Activated naive CD4-positive, alpha-beta T cell treated with anti-CD3 and anti-CD28 coated beads, Interleukin-2, amount 50 U/mL, for 24 hours (primary cell): ENCODE measurements around the gene STN1.

ENCODE experiments used
- H3K27ac Mint-ChIP-seq: one replicate; pipeline ENCODE4 v1.8.0; 2021; ENCODE audit warnings: mild to moderate bottlenecking, mixed read lengths
- H3K27me3 Mint-ChIP-seq: one replicate; pipeline ENCODE4 v1.8.0; 2021; ENCODE audit warnings: mixed read lengths
- H3K36me3 Mint-ChIP-seq: one replicate; pipeline ENCODE4 v1.8.0; 2021; ENCODE audit warnings: mixed read lengths
- H3K4me1 Mint-ChIP-seq: one replicate; pipeline ENCODE4 v1.8.0; 2021; ENCODE audit warnings: mixed read lengths
- H3K4me3 Mint-ChIP-seq: one replicate; pipeline ENCODE4 v1.8.0; 2021; ENCODE audit warnings: mild to moderate bottlenecking, mixed read lengths
- H3K9me3 Mint-ChIP-seq: one replicate; pipeline ENCODE4 v1.8.0; 2021; ENCODE audit warnings: mixed read lengths

STN1 gene, protein sequence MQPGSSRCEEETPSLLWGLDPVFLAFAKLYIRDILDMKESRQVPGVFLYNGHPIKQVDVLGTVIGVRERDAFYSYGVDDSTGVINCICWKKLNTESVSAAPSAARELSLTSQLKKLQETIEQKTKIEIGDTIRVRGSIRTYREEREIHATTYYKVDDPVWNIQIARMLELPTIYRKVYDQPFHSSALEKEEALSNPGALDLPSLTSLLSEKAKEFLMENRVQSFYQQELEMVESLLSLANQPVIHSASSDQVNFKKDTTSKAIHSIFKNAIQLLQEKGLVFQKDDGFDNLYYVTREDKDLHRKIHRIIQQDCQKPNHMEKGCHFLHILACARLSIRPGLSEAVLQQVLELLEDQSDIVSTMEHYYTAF

DNA sequence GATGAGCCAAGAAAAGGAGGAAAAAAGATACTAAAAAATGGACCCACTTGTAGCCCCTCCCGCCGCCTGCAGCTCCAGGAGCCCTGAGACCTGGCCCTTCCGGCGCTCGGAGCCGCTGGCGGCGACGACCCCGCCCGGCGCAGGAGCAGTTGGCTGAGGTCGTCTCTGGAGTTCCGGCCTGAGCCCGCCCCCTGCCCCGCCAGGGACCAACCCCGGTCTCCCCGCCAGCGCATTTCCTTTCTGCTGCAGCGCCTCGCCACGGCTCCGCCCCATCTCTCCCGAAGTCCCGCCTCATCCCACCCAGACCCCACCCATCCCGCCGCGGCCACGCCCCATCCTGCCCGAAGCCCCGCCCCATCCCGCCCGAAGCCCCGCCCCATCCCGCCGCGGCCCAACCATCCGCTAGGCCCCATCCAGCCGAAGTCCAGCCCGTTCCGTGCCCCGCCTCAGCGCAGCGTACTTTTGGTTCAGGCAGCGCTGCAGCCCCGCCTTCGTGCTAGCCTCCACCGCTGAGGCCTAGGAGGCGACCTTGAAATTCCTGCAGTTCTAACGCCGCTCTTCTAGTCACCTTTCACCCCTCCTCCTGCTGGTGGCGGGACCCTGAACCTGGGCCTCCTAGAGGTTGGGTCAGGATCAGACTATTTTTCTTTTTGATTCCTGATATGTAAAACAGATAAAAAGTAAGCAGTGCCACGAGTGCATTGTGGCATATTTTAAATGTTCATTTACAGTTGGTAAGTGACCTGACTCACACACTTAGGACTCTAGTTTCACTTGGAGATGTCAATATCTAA is at the start of gene STN1:
STN1 (minus strand) TSS at position 132 of the 794 bp plus-strand sequence. CDS start 590 bp downstream, outside the sequence.
- Mint-ChIP-seq H3K36me3 (peaks cover 11% of the 10 kb centered on the region), H3K27me3 (no peaks in the 10 kb centered on the region), H3K9me3 (peaks cover 2% of the 10 kb centered on the region), H3K4me3 (peak within 1 kb of the TSS; percentile 96), H3K4me1 (peaks cover 36% of the 10 kb centered on the region), H3K27ac (peak within 1 kb of the TSS; percentile 96)

DNA sequence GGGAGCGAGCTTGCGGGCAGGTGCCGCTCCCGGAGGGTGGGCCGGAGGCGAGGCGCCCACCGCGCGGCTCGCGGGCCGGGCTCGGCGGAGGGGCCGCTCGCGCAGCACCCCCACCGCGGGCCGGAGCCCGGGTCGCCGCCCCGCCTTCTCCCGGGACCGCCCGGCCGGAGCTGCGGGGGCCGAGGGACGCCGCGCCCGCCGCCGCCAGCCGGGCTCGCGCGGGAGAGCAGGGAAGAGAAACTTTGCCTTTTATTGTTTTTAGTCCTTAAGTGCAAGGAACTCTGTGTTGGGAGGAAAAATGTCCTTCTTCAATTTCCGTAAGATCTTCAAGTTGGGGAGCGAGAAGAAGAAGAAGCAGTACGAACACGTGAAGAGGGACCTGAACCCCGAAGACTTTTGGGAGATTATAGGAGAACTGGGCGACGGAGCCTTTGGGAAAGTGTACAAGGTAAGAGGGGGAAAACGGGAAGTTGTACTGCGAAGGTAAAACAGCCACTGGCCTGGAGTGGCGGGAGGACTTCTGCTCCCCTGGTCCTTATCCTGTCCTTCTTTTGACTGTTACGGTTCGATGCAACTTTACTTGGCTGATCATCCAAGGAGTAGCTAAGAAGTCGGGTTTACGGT is 49.6 kb upstream of the STN1 start:
- Mint-ChIP-seq H3K36me3 (no peaks in the 10 kb centered on the region), H3K9me3 (no peaks in the 10 kb centered on the region), H3K4me3 (peak overlapping the region; percentile 98), H3K4me1 (peaks cover 50% of the 10 kb centered on the region), H3K27me3 (no peaks in the 10 kb centered on the region), H3K27ac (peak overlapping the region; percentile 93)

DNA sequence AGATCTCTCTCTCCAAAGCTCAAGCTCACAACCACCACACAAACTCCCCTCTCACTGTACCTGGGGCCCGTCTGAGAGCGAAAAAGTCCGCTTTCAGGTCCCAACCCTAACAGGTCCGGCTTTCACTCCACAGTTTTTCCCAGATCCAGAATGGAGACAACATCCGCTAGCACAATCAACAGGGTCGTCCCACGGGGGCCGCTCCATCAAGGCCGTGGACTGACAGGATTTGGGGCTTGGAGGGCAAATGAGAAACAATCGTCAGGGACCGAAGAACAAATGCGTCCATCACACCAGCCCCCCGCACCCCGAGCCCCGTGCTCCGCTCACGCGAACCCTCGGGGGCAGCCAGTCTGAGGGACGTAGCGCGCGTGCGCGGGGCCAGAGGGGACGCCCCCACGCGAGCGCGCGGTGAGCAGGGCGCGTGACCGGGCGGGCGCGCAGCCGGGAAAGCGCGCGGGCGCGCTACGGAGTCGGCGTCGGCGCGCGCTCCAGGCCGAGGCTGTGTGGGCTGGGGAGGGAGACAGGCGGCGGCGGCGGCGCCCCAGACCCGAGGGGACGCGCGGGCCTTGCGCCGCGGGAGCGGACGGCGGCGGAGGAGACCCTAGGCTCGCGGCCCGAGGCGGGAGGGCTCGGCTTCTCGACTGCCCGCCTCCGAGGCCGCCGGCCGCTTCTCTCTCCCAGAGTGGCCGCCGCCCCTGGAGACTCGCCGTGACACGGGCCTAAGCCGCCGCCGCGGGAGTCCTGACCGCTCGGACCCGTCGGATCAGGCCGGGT is 48.9 kb upstream of the STN1 start, which contains the start of gene SLK:
SLK (plus strand) TSS at position 470 of the 777 bp plus-strand sequence. CDS start 606 bp downstream, outside the sequence.
- Mint-ChIP-seq H3K27me3 (no peaks in the 10 kb centered on the region), H3K9me3 (no peaks in the 10 kb centered on the region), H3K27ac (peak within 1 kb of the TSS; percentile 95), H3K36me3 (no peaks in the 10 kb centered on the region), H3K4me3 (peak within 1 kb of the TSS; percentile 98), H3K4me1 (peaks cover 44% of the 10 kb centered on the region)

DNA sequence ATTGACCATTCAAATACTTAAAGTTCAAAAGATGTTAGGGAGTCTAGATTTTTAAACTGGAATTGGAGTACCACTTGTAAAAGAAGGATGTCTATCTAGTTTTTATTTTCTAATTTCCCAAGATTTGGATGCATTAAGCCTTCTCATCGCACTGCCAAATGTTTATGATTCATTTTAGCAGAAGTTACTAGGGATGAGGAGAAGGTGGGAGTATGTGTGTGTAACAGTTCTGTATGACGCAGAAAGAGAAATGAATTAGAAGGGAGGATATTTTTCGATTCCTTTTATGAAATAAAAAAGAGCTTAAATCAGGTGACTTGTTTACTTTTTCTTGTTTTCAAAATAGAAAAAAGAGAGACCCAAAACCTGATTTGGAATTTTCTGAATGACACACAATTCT is 42.1 kb upstream of the STN1 start:
- Mint-ChIP-seq H3K27ac (no peak overlapping the region), H3K4me1 (no peaks in the 10 kb centered on the region), H3K9me3 (no peaks in the 10 kb centered on the region), H3K36me3 (no peaks in the 10 kb centered on the region), H3K4me3 (no peak overlapping the region), H3K27me3 (no peaks in the 10 kb centered on the region)

DNA sequence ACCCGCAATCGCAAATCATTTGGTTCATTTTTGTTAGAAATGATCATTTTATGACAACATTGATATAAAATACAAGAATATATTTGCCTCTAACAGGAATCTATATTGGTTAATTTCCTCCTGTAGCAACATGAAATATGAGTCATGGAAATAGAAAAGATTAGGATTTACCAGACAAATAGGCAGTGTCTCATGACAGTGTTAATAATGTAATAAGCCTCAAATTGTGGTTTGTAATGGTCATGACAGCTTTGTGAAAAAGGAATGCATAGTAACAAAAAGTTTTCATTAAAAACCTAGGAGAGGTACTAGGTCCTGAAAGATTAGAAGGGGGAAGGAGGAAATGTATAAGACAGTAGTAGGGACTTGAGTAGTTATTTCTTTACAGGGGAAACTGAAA is 41.0 kb upstream of the STN1 start:
- Mint-ChIP-seq H3K27ac (no peak overlapping the region), H3K36me3 (no peaks in the 10 kb centered on the region), H3K27me3 (no peaks in the 10 kb centered on the region), H3K9me3 (no peaks in the 10 kb centered on the region), H3K4me1 (no peaks in the 10 kb centered on the region), H3K4me3 (no peak overlapping the region)

DNA sequence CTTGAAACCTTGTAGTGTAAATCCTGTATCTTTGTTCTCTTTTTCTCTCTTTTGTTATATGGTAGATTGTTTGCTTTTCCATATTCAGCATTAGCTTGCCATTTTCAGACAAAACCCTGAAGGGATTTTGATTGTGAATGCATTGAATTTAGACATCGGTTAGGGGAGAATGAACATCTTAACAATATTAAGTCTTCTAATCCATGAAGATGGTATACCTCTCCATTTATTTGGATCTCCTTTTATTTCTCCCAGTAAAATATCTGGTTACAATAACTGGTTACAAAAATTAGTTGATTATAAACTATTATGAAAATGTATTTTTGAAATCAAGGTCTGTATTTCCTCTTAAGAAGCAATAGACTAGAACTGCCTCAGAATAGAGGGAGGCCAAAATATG is 36.6 kb upstream of the STN1 start:
- H3K4me1 Mint-ChIP-seq: no peaks in the 10 kb centered on the region
- no peaks in the 10 kb centered on the region for H3K36me3 Mint-ChIP-seq
- no peaks in the 10 kb centered on the region for H3K27me3 Mint-ChIP-seq
- H3K4me3 Mint-ChIP-seq: no peak overlapping the region
- H3K27ac Mint-ChIP-seq: no peak overlapping the region
- H3K9me3 Mint-ChIP-seq: no peaks in the 10 kb centered on the region

DNA sequence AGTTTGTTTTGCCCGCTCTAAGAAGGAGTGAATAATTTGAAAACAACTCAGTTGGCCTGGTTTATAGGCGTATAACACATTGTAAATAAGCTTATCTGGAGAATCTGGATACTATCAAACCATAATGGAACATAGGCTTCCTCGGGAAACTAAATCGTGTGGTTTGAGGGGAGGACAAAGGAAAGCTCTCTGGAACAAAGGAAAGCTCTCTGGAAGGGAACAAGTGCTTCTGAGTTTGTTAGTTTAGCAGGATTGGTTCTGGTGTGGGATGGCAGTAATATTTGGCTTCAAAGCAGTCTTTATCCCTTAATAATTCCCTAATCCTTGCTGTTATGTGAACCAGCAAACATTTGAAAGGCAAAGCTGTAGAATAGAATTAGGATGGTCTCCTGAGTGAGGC is 34.0 kb upstream of the STN1 start:
- H3K4me1 Mint-ChIP-seq: peaks cover 6% of the 10 kb centered on the region
- no peak overlapping the region for H3K4me3 Mint-ChIP-seq
- no peaks in the 10 kb centered on the region for H3K36me3 Mint-ChIP-seq
- H3K27me3 Mint-ChIP-seq: no peaks in the 10 kb centered on the region
- H3K27ac Mint-ChIP-seq: no peak overlapping the region
- H3K9me3 Mint-ChIP-seq: no peaks in the 10 kb centered on the region

DNA sequence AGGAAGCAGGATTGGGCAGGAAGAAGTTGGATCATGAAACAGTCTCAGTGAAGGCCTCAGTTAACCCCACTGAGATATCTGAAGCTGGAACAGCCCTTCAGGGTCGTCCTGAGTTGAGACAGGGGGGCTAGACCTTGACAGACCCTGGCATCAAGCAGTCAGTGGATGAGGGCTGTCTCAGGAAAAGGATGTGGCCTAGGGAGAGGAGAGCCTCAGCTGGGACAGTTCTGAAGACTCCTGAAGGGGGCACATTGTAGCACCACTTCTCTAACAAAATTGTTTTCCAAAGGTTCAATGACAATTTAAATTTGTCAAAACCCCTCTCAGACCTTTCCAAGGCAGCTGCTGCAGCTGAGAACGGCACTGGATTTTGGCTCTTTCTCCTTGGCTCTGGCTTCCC is 33.2 kb upstream of the STN1 start:
- Mint-ChIP-seq H3K4me3 (no peak overlapping the region), H3K36me3 (no peaks in the 10 kb centered on the region), H3K27ac (no peak overlapping the region), H3K4me1 (peaks cover 6% of the 10 kb centered on the region), H3K9me3 (no peaks in the 10 kb centered on the region), H3K27me3 (no peaks in the 10 kb centered on the region)

DNA sequence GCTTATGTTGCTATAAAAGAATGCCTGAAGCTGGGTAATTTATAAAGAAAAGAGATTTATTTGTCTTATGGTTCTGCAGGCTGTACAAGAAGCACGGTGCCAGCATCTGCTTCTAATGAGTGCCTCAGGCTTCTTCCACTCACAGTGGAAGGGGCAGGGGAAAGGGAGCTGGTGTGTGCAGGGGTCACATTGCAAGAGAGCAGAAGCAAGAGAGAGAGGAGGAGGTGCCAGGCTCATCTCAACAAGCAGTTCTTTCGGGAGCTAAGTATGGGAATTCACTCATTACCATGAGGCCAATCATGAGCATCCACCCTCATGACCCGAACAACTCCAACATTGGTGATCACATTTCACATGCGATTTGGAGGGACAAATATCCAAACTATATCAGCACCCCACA is 31.7 kb upstream of the STN1 start:
- Mint-ChIP-seq H3K4me1 (peaks cover 6% of the 10 kb centered on the region), H3K36me3 (no peaks in the 10 kb centered on the region), H3K27me3 (no peaks in the 10 kb centered on the region), H3K4me3 (no peak overlapping the region), H3K9me3 (no peaks in the 10 kb centered on the region), H3K27ac (no peak overlapping the region)

DNA sequence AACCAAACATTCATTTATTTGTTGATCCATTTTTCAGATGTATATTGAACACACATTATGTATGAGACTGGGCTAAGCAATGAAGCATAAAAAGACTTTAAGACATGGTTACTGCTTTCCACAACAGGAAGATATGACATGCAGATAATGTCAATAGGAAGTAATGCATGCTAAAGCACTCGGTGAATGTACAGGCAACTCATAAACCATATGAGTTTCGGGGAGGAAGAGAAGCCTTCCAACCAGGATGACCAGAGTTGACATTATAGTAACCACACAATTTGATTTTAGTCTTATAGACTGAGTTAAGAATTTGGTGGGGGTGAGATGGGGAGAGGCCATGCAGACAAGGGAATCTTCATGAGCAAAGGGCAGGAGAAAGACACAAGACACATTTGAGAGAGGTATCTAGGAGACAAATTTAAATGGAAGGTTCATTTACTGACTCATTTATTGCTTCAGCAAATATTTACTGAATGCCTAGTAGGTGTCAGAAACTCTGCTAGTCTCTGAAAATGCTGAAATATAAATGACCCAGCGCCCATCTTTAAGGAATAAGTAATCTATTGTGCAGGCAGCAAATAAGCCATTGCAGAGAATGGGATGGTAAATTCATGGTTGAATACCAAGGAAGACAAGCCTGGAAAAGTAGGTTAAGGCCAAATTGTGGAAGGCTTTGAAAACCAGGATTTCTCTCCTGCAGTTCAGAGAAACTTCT is 30.0 kb upstream of the STN1 start:
- peaks cover 6% of the 10 kb centered on the region for H3K4me1 Mint-ChIP-seq
- H3K9me3 Mint-ChIP-seq: no peaks in the 10 kb centered on the region
- H3K4me3 Mint-ChIP-seq: no peak overlapping the region
- no peaks in the 10 kb centered on the region for H3K36me3 Mint-ChIP-seq
- no peaks in the 10 kb centered on the region for H3K27me3 Mint-ChIP-seq
- H3K27ac Mint-ChIP-seq: no peak overlapping the region

DNA sequence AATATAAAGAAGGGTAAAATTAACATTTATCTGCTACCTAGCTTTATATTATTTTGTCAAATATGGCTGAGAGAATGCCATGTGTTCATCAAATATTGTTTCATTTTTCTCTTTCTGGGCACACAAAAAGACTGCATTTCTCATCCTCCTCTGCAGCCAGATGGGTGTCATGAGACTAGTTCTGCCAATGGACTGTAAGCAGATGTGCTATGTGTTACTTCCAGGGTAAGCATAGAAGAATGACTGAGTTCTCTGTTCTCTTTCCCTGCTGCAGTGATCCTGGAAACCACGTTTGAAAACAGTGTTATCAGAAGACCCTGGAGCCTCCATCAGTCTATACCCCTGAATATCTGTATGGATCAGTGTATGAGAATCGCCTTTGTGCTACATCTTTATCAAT is 24.9 kb upstream of the STN1 start:
- H3K27ac Mint-ChIP-seq: no peak overlapping the region
- no peaks in the 10 kb centered on the region for H3K9me3 Mint-ChIP-seq
- H3K4me3 Mint-ChIP-seq: no peak overlapping the region
- H3K4me1 Mint-ChIP-seq: peaks cover 3% of the 10 kb centered on the region
- H3K36me3 Mint-ChIP-seq: no peaks in the 10 kb centered on the region
- H3K27me3 Mint-ChIP-seq: no peaks in the 10 kb centered on the region

DNA sequence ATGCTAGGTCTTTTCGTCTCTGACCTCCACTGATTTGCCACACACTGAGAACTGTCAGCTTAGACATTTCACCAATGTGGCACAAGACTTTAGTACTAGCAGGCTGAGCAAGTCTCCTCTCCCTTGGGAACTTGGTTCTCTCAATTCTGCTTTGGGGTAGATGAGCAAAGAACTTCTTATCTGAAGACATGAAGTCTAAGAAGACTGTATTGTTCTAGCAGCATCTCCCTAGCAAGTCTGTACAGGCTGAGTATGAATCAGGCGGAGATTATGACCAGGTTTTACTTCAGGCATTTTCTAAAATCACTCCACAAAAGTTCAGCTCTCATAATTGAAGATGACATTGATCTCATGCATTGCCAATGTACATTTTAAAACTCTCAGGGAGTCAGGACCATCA is 23.8 kb upstream of the STN1 start:
- H3K27ac Mint-ChIP-seq: no peak overlapping the region
- no peaks in the 10 kb centered on the region for H3K4me1 Mint-ChIP-seq
- H3K4me3 Mint-ChIP-seq: no peak overlapping the region
- H3K36me3 Mint-ChIP-seq: no peaks in the 10 kb centered on the region
- no peaks in the 10 kb centered on the region for H3K27me3 Mint-ChIP-seq
- H3K9me3 Mint-ChIP-seq: no peaks in the 10 kb centered on the region

DNA sequence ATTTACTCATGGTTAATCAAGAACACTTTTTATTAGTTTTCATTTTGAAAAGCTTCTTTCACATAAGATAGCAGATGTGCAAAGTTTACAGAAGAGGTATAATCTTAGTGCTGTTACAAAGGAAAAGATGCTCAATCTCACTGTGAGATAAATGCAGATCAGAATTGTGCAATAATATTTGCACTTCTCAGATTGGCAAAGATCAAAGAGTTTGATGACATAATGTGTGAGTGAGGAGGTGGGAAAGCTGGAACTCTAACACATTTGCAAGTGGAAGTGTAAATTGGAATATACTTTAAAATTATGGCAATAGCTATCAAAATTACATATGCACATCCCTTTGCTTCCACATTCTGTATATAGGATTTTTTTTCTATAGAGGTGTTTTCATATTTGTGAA is 21.5 kb upstream of the STN1 start:
- H3K27ac Mint-ChIP-seq: no peak overlapping the region
- no peaks in the 10 kb centered on the region for H3K27me3 Mint-ChIP-seq
- no peaks in the 10 kb centered on the region for H3K4me1 Mint-ChIP-seq
- H3K36me3 Mint-ChIP-seq: no peaks in the 10 kb centered on the region
- H3K4me3 Mint-ChIP-seq: no peak overlapping the region
- H3K9me3 Mint-ChIP-seq: no peaks in the 10 kb centered on the region

DNA sequence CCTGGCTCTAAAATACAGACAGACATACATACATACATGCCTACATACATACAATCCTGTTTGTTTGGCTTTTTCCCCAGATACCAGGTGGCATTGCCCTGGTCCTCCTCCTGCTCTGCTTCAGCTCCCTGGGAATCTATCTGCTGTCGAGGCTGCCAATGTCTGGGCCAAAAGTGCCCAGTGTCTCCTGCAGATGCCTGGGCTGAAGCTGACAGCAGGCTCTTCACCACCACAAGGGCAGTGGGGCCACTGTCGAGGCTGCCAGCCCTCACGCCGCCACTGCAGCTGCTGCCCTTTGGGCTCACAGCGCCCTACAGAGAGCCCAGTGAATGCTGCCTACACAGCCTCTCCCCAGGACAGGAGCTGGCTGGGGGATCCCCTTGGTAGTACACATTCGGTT is 18.0 kb upstream of the STN1 start:
- Mint-ChIP-seq H3K4me3 (no peak overlapping the region), H3K9me3 (no peaks in the 10 kb centered on the region), H3K36me3 (no peaks in the 10 kb centered on the region), H3K27ac (no peak overlapping the region), H3K27me3 (no peaks in the 10 kb centered on the region), H3K4me1 (no peaks in the 10 kb centered on the region)

DNA sequence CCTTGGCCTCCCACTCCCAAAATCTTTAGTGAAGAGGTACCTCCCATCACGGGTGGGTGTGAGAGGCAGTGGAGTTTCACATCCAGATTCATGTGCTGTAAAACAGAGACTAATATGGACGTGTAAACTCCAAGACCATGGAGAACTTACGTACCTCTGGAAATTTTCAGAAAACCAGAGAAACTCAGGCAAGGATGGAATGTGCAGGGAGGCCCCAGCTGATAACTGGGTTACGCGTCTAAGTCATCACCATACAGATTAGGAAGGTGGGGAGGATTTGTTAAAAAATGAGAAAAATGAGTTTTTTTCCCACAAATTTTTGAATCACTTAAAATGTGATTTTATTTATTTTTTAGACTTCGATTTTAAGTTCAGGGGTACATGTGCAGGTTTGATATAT is 16.3 kb upstream of the STN1 start:
- Mint-ChIP-seq H3K27me3 (no peaks in the 10 kb centered on the region), H3K27ac (no peak overlapping the region), H3K36me3 (no peaks in the 10 kb centered on the region), H3K9me3 (no peaks in the 10 kb centered on the region), H3K4me3 (no peak overlapping the region), H3K4me1 (no peaks in the 10 kb centered on the region)
